ENCODE data around the gene CPSF4L.

GRCh38 chr17:73247726-73248125, 14.0 kb downstream of the CPSF4L start:
- TF ChIP-seq EZH2 (IDR thresholded peaks at IDR 0.05; ENCODE audit: insufficient read depth, low read length): no peak
- TF ChIP-seq, protein P1, sequence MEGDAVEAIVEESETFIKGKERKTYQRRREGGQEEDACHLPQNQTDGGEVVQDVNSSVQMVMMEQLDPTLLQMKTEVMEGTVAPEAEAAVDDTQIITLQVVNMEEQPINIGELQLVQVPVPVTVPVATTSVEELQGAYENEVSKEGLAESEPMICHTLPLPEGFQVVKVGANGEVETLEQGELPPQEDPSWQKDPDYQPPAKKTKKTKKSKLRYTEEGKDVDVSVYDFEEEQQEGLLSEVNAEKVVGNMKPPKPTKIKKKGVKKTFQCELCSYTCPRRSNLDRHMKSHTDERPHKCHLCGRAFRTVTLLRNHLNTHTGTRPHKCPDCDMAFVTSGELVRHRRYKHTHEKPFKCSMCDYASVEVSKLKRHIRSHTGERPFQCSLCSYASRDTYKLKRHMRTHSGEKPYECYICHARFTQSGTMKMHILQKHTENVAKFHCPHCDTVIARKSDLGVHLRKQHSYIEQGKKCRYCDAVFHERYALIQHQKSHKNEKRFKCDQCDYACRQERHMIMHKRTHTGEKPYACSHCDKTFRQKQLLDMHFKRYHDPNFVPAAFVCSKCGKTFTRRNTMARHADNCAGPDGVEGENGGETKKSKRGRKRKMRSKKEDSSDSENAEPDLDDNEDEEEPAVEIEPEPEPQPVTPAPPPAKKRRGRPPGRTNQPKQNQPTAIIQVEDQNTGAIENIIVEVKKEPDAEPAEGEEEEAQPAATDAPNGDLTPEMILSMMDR (IDR thresholded peaks at IDR 0.05; ENCODE audit: insufficient read depth, low read depth, low read length): no peak

Measured in astrocyte (in vitro differentiated cells and primary cell).